ENCODE measurements around the gene CLCN7. TPM values are rescaled to one million over a fixed set of nuclear protein-coding genes. Genes with fewer than 3 reads are reported as not detected.

The CLCN7 gene
- total and polyA plus RNA-seq, 4 donors: 43.8 to 75.6 (median 58.1) TPM

DNA sequence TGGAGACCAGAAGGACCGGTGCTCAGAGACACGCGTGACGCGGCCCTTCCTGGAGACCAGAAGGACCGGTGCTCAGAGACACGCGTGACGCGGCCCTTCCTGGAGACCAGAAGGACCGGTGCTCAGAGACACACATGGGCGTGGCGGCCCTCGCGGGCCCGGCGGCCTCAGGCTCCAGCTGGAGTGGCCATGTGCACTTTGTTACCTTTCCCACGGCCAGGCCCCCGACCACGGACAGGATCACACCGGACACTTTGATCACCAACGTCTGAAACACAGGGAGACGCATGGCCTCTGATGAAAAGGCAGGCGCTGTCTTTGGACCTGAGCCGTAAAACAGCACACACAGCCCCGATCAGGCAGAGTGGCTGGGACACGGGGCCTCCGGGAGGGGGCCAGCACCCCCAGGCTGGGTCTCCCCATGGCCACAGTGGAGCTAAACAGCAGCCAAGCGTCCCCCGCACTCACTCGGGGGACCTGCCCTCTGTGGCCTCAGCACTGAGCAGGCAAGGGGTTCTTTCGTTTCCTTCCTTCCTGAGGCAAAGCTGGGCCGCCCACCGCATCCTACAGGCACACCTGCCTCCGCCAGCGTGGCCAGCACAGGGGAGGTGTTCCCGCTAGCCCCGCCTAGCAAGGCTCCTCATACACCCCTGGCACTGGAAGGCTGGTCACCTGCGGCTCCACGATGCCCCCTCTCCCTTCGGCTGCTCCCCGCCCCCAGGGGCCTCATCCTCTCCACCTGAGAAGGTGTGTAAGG is 17.2 kb downstream of the CLCN7 start:
- no peak for DNase-seq (ENCODE audit: low read depth in 4 of 6, low spot score in 6 of 6)
- no peaks in the 10 kb centered on the region for H3K9me3 ChIP-seq (ENCODE audit: control insufficient read depth, insufficient read depth, low read length)
- H3K4me1 ChIP-seq (ENCODE audit: control insufficient read depth, insufficient read depth, low read length): no peaks in the 10 kb centered on the region
- H3K27ac ChIP-seq (ENCODE audit: low read depth, low read length): no peak overlapping the region
- peaks cover 92% of the 10 kb centered on the region for H3K36me3 ChIP-seq (ENCODE audit: control insufficient read depth, insufficient read depth, low read length)
- no peak overlapping the region for H3K4me3 ChIP-seq (ENCODE audit: low read depth, low read length)
- H3K27me3 ChIP-seq (ENCODE audit: control insufficient read depth, insufficient read depth, low read length): no peaks in the 10 kb centered on the region
- 94% methylated on average over 36 of the region's 42 CpGs for WGBS (ENCODE audit: insufficient coverage)

- H3K27ac ChIP-seq (ENCODE audit: low read depth, low read length): no peak overlapping the region
- 90% methylated on average over 14 of the region's 16 CpGs for WGBS (ENCODE audit: insufficient coverage)
- no peak overlapping the region for H3K4me3 ChIP-seq (ENCODE audit: low read depth, low read length)
- no peaks in the 10 kb centered on the region for H3K4me1 ChIP-seq (ENCODE audit: control insufficient read depth, insufficient read depth, low read length)
- no peak for DNase-seq (ENCODE audit: low read depth in 4 of 6, low spot score in 6 of 6)
- H3K9me3 ChIP-seq (ENCODE audit: control insufficient read depth, insufficient read depth, low read length): no peaks in the 10 kb centered on the region
- no peaks in the 10 kb centered on the region for H3K27me3 ChIP-seq (ENCODE audit: control insufficient read depth, insufficient read depth, low read length)
- peaks cover 98% of the 10 kb centered on the region for H3K36me3 ChIP-seq (ENCODE audit: control insufficient read depth, insufficient read depth, low read length)
Observed at GRCh38 chr16:1456951-1457350, 17.9 kb downstream of the CLCN7 start.

DNA sequence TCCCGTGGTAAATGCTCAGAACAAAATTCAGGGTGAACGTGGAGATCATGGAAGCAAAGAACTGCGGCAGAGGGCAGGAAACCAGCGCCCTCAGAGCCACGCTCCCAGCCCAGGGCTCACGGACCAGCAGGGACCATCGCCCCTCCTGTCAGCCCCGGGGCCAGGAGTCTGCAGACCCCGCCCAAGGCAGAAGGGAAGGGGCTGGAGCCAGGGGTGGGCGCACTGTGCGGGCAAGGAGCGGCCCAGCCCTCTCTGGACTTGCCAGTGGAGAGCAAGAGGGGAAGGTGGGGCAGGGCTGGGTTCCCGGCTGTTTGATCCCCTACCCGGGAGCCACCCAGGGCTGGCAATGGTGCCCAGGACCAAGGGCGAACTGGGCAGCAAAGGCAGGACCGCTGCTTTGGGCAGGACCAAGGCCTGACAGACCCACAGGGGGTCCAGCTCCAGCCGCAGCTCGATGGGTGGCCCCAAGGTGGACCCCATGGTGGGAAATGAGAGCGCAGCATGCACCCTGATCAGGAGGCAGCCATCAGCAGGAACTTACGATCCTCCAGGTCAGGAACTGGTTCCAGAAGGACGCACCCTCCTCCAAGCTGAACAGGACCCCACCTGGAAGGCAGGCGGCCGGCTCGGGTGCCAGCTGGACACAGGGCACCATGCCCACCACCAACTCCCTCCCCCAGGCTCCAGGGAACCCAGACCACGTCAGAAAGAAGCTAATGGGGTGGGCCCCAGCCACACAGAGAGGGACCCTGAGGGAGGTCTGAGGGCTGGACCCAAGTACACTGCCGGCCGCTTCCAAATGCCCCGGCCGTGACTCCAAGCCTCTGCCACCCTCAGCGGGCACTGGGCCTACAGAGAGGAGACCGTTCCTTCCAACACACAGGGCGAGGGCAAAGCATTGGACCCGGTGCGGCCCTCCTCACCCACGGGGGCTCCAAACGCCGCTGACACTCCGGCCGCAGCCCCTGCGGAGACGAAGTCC is 19.3 kb downstream of the CLCN7 start:
- Histone ChIP-seq H3K4me3 (ENCODE audit: low read depth, low read length) (no peak overlapping the region), H3K9me3 (ENCODE audit: control insufficient read depth, insufficient read depth, low read length) (no peaks in the 10 kb centered on the region), H3K4me1 (ENCODE audit: control insufficient read depth, insufficient read depth, low read length) (no peaks in the 10 kb centered on the region), H3K27me3 (ENCODE audit: control insufficient read depth, insufficient read depth, low read length) (no peaks in the 10 kb centered on the region), H3K36me3 (ENCODE audit: control insufficient read depth, insufficient read depth, low read length) (peaks cover 98% of the 10 kb centered on the region), H3K27ac (ENCODE audit: low read depth, low read length) (no peak overlapping the region)
- no peak for DNase-seq (ENCODE audit: low read depth in 4 of 6, low spot score in 6 of 6)
- WGBS (ENCODE audit: insufficient coverage): 96% methylated on average over 40 of the region's 41 CpGs

DNA sequence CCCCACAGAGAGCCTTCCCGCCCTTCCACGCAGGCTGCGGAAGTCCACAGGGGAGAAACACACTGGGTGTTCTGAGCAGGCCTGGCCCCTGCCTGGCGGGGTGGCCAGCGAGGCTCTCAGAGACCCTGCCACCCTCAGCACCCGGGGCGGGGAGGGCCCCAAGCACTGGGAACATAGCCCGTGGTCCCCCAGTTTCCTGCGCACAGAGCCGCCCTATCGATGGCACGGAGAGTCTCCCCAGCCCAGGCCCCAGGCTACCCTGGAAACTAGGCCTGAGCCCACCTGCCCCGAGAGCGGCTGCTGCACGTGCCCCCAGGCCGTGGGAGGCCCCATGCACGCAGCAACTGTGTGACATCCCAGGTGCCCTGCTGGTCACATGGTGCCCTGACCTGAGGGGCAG is 20.3 kb downstream of the CLCN7 start:
- no peak overlapping the region for H3K4me3 ChIP-seq (ENCODE audit: low read depth, low read length)
- no peak for DNase-seq (ENCODE audit: low read depth in 4 of 6, low spot score in 6 of 6)
- peaks cover 98% of the 10 kb centered on the region for H3K36me3 ChIP-seq (ENCODE audit: control insufficient read depth, insufficient read depth, low read length)
- H3K4me1 ChIP-seq (ENCODE audit: control insufficient read depth, insufficient read depth, low read length): no peaks in the 10 kb centered on the region
- no peaks in the 10 kb centered on the region for H3K9me3 ChIP-seq (ENCODE audit: control insufficient read depth, insufficient read depth, low read length)
- 91% methylated on average over 17 of the region's 17 CpGs for WGBS (ENCODE audit: insufficient coverage)
- H3K27ac ChIP-seq (ENCODE audit: low read depth, low read length): no peak overlapping the region
- H3K27me3 ChIP-seq (ENCODE audit: control insufficient read depth, insufficient read depth, low read length): no peaks in the 10 kb centered on the region

DNA sequence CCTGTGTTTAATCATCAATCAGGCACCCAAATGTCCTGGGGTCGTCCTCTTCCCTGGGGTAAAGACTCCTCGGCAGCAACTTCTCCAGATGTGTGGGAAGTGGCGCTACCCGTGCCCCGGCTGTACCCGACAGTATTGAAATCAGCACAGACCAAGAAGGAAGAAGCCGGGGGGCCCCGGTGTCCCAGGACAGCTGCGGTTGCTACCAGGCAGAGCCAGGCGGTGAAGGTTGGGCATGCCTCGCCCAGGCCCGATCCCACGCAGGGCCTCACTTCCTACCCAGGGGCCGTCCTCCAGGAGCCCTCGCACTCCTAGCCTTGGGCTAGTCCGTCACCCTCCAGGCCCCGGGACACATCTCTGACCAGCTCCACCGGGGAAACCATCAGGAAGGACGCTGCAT is 21.5 kb downstream of the CLCN7 start:
- Histone ChIP-seq H3K4me3 (ENCODE audit: low read depth, low read length) (no peak overlapping the region), H3K27me3 (ENCODE audit: control insufficient read depth, insufficient read depth, low read length) (no peaks in the 10 kb centered on the region), H3K9me3 (ENCODE audit: control insufficient read depth, insufficient read depth, low read length) (no peaks in the 10 kb centered on the region), H3K36me3 (ENCODE audit: control insufficient read depth, insufficient read depth, low read length) (peaks cover 99% of the 10 kb centered on the region), H3K27ac (ENCODE audit: low read depth, low read length) (no peak overlapping the region), H3K4me1 (ENCODE audit: control insufficient read depth, insufficient read depth, low read length) (no peaks in the 10 kb centered on the region)
- no peak for DNase-seq (ENCODE audit: low read depth in 4 of 6, low spot score in 6 of 6)
- WGBS (ENCODE audit: insufficient coverage): 97% methylated on average over 17 of the region's 19 CpGs

GRCh38 chr16:1452530-1452929 is 22.3 kb downstream of the CLCN7 start:
- Histone ChIP-seq H3K27me3 (ENCODE audit: control insufficient read depth, insufficient read depth, low read length) (no peaks in the 10 kb centered on the region), H3K36me3 (ENCODE audit: control insufficient read depth, insufficient read depth, low read length) (peaks cover 99% of the 10 kb centered on the region), H3K27ac (ENCODE audit: low read depth, low read length) (no peak overlapping the region), H3K4me3 (ENCODE audit: low read depth, low read length) (no peak overlapping the region), H3K4me1 (ENCODE audit: control insufficient read depth, insufficient read depth, low read length) (no peaks in the 10 kb centered on the region), H3K9me3 (ENCODE audit: control insufficient read depth, insufficient read depth, low read length) (no peaks in the 10 kb centered on the region)
- no peak for DNase-seq (ENCODE audit: low read depth in 4 of 6, low spot score in 6 of 6)
- WGBS (ENCODE audit: insufficient coverage): 93% methylated on average over 20 of the region's 20 CpGs

- Histone ChIP-seq H3K4me1 (ENCODE audit: control insufficient read depth, insufficient read depth, low read length) (no peaks in the 10 kb centered on the region), H3K9me3 (ENCODE audit: control insufficient read depth, insufficient read depth, low read length) (no peaks in the 10 kb centered on the region), H3K36me3 (ENCODE audit: control insufficient read depth, insufficient read depth, low read length) (peaks cover 99% of the 10 kb centered on the region), H3K4me3 (ENCODE audit: low read depth, low read length) (no peak overlapping the region), H3K27me3 (ENCODE audit: control insufficient read depth, insufficient read depth, low read length) (no peaks in the 10 kb centered on the region), H3K27ac (ENCODE audit: low read depth, low read length) (no peak overlapping the region)
- no peak for DNase-seq (ENCODE audit: low read depth in 4 of 6, low spot score in 6 of 6)
- WGBS (ENCODE audit: insufficient coverage): 95% methylated on average over 34 of the region's 34 CpGs
Observed at GRCh38 chr16:1451702-1452392, 23.0 kb downstream of the CLCN7 start.

DNA sequence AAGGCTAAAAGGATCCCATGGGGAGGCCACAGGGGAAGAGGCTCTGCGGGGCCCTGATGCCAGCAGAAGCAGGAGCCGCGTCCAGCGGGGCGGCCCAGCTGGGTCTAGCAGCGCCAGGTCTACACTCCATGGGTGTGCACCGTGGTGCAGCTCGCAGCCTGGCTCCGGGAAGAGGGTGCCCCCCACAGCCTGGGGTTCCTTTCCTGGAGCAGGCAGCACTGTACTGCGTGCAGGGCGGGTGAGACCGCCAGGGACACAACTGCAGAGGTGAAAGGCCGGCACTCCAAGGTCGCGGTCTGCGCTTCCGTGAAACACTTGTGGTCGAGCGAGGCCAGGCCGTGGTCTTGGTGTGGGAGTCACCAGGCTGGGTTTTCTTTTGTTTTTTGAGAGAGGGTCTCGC is 24.0 kb downstream of the CLCN7 start:
- no peaks in the 10 kb centered on the region for H3K9me3 ChIP-seq (ENCODE audit: control insufficient read depth, insufficient read depth, low read length)
- H3K27ac ChIP-seq (ENCODE audit: low read depth, low read length): no peak overlapping the region
- no peaks in the 10 kb centered on the region for H3K27me3 ChIP-seq (ENCODE audit: control insufficient read depth, insufficient read depth, low read length)
- no peaks in the 10 kb centered on the region for H3K4me1 ChIP-seq (ENCODE audit: control insufficient read depth, insufficient read depth, low read length)
- 95% methylated on average over 21 of the region's 21 CpGs for WGBS (ENCODE audit: insufficient coverage)
- no peak for DNase-seq (ENCODE audit: low read depth in 4 of 6, low spot score in 6 of 6)
- H3K4me3 ChIP-seq (ENCODE audit: low read depth, low read length): no peak overlapping the region
- H3K36me3 ChIP-seq (ENCODE audit: control insufficient read depth, insufficient read depth, low read length): peaks cover 100% of the 10 kb centered on the region

DNA sequence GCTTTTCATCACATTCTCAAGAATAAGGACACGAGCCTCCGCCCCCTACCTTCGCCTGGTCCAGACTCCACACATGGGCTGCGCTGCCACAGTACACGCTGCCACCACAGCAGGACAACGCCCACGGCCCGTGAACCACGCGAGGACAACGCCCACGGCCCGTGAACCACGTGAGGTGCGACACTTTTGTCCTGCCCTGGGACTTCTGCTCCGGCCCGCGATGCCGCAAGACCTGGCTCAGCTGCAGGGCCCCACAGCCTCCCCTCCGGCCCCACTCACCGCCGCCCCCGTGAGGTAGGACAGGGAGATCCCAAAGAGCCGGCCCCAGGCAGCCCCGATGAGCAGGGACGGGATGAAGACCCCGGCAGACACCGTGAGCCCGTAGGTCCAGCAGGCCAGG is 24.6 kb downstream of the CLCN7 start:
- Histone ChIP-seq H3K36me3 (ENCODE audit: control insufficient read depth, insufficient read depth, low read length) (peaks cover 100% of the 10 kb centered on the region), H3K9me3 (ENCODE audit: control insufficient read depth, insufficient read depth, low read length) (no peaks in the 10 kb centered on the region), H3K27me3 (ENCODE audit: control insufficient read depth, insufficient read depth, low read length) (no peaks in the 10 kb centered on the region), H3K4me1 (ENCODE audit: control insufficient read depth, insufficient read depth, low read length) (no peaks in the 10 kb centered on the region), H3K4me3 (ENCODE audit: low read depth, low read length) (no peak overlapping the region), H3K27ac (ENCODE audit: low read depth, low read length) (no peak overlapping the region)
- DNase-seq (ENCODE audit: low read depth in 4 of 6, low spot score in 6 of 6): no peak
- WGBS (ENCODE audit: insufficient coverage): 91% methylated on average over 29 of the region's 29 CpGs

Data from spinal cord (tissue), 10 donors.